GM21423 (cell line): ENCODE data around the gene FAR2.
"Not testable (repeated sequence)": the region's sequence is repeated elsewhere in the genome, so short reads cannot be mapped to it uniquely, and the experiment has no call there.

Source experiments
- ATAC-seq: cut with Tn5 transposase; IDR thresholded peaks from one replicate; pipeline ENCODE4 v1.9.1; 2021; ENCODE audit warnings: mild to moderate bottlenecking, moderate library complexity; ENCODE audit not compliant: unreplicated experiment

The FAR2 gene

GRCh38 chr12:29273178-29273843, 124.2 kb downstream of the FAR2 start:
- ATAC-seq = no peak

- no peak for ATAC-seq
Measured at GRCh38 chr12:29275834-29276233, 126.8 kb downstream of the FAR2 start.

GRCh38 chr12:29277231-29277630, 128.2 kb downstream of the FAR2 start:
- ATAC-seq = no peak

GRCh38 chr12:29278673-29279420, 129.8 kb downstream of the FAR2 start:
- no peak for ATAC-seq

- ATAC-seq = no peak
Measured at GRCh38 chr12:29281371-29282005, 132.4 kb downstream of the FAR2 start.

- ATAC-seq = no peak
Measured at GRCh38 chr12:29282031-29282816, 133.1 kb downstream of the FAR2 start.

- no peak for ATAC-seq
Measured at GRCh38 chr12:29283969-29284700, 135.1 kb downstream of the FAR2 start.

GRCh38 chr12:29286081-29286790, 137.2 kb downstream of the FAR2 start:
- ATAC-seq = no peak

- no peak for ATAC-seq
Measured at GRCh38 chr12:29287622-29288021, 138.5 kb downstream of the FAR2 start.

- ATAC-seq = no peak
Measured at GRCh38 chr12:29288031-29288430, 139.0 kb downstream of the FAR2 start.

GRCh38 chr12:29290475-29290874, 141.4 kb downstream of the FAR2 start:
- not testable (repeated sequence) for ATAC-seq

GRCh38 chr12:29291226-29291625, 142.1 kb downstream of the FAR2 start:
- ATAC-seq = no peak

GRCh38 chr12:29299633-29300032, 150.6 kb downstream of the FAR2 start:
- ATAC-seq = no peak

GRCh38 chr12:29301114-29301513, 152.0 kb downstream of the FAR2 start:
- no peak for ATAC-seq

- no peak for ATAC-seq
Measured at GRCh38 chr12:29304388-29304787, 155.3 kb downstream of the FAR2 start.

GRCh38 chr12:29306266-29306665, 157.2 kb downstream of the FAR2 start:
- ATAC-seq = no peak

- no peak for ATAC-seq
Measured at GRCh38 chr12:29306682-29307081, 157.6 kb downstream of the FAR2 start.

- no peak for ATAC-seq
Measured at GRCh38 chr12:29309320-29309902, 160.3 kb downstream of the FAR2 start.

GRCh38 chr12:29310899-29311298, 161.8 kb downstream of the FAR2 start:
- no peak for ATAC-seq

GRCh38 chr12:29314416-29314815, 165.3 kb downstream of the FAR2 start:
- no peak for ATAC-seq
